HG02623 (cell line): Measurements from ENCODE around the gene GALM.
"Not testable (repeated sequence)": the region's sequence is repeated elsewhere in the genome, so short reads cannot be mapped to it uniquely, and the experiment has no call there.

Experiments
- ATAC-seq: cut with Tn5 transposase; IDR thresholded peaks from one replicate; pipeline ENCODE4 v1.9.1; 2021; ENCODE audit warnings: moderate library complexity; ENCODE audit not compliant: unreplicated experiment

The GALM gene

DNA sequence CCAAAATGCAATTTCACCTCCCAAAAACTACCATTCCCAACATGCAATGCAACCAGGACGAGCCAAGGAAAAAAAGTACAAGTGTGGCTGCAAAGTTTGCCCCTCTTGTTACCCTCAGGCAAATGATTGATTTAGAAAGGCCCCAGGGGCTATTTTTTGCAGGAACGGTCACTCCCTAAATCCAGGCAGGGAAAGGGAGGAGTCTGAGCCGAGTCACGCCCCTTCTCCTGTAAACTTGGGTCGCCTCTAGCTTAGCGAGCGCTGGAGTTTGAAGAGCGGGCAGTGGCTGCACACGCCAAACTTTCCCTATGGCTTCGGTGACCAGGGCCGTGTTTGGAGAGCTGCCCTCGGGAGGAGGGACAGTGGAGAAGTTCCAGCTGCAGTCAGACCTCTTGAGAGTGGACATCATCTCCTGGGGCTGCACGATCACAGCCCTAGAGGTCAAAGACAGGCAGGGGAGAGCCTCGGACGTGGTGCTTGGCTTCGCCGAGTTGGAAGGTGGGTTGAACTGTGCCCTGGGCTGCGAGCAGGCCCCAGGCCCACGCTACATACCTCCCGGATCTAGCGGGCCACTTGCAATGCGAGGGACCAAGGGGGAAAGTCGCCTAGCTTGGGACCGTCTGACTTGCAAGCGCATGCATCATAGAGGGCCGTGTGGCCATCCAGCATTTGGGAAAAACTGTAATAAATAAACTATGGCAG lies at the start of gene GALM:
Gene GALM, plus strand, starts transcription at position 261 of the 702 bp plus-strand sequence. Its CDS starts 48 bp downstream, at position 309.
- ATAC-seq = peak; percentile 55

DNA sequence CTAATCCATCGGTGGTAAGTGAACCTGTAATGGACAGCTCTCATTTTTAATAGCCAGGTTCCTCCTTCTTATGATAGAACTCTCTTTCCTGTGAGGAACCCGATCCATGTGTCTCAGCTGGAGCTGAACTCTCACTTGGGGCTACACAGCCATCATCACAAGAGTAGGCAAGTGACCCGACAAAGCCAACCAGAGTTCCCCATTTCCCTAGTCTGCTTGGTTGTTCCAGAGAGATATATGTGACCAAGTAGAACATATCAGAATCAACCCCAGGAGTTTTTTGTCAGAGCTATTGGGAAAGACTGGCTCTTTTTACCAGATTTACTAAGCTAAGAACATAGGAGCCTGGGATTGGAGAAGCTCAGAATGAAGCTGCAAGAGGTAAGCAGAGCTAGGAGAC lies 48.6 kb upstream of the GALM start:
- no peak for ATAC-seq

DNA sequence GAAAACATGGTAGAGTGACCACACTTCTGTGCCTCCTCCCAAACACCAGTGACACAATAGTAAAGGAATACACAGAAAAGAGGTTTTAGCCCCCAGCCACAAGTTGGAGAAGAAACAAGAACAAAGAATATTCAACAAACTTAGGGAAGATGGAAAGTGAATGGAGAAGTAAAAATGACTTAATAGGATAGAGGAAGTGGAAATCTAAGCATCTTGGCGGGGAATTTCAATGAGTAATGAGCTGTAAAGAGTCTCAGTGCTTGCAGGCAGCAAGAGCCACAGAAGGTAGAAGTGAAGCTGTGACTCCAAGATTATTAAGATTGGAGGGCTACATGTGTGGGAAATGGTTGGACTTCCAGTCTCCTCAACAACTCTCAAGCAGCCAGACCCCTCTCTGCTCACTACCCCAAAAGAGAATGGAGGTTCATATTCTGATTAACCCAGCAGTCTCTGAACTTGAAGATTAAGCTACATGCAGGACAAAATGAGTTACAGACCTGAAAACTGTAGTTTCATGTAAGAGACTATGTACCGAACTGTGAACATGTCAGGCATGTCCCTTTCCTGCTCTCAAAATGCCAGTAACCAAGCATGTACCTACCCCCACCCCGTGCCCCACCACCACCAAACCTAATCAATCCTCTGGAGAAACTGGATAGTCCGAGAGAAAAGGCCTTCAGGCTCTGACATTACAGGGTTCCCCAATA lies 46.3 kb upstream of the GALM start:
- ATAC-seq = peak; percentile 60

DNA sequence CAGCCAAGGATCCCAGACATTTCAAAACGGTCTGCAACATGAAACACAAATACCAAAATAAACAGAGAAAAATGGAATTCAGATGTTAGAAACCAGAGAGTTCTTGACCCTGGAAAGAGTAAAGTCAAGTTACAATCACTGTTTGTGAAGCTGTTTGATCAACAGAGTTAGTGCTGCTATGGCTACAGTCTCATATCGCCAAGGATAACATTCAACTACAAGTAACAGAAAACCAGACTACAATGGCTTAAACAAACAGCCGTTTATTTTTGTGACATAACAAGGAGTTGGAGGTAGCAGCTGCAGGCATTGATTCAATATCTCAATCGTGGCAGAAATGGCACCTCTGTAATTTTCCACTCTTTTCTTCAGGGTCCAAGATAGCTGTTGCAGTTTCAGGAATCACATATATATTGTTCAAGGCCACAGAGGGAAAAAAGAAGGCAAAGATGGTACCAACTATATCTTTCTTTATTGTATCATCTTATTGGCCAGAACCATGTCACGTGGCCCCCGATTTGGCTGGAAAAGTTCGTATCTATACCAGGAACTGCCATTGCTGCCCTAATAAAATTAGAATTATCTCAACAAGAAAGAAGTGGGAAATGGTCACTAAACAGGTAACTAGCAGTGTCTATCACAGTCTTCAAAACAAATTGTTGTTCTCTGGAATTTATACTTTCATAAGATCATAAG lies 45.5 kb upstream of the GALM start:
- ATAC-seq = no peak

DNA sequence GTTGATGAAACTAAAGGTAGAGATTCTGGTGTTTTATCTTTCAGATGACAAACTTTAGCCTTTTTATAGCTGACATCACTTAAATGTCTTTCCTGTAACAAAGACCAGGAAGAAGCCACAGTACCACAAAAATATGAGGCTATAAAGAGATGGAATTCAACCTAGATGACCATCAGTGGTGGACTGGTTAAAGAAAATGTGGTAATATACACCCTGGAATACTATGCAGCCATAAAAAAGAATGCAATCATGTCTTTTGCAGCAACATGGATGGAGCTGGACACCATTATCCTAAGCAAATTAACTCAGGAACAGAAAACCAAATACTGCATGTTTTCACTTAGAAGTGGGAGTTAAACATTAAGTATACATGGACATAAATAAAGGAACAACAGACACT lies 44.9 kb upstream of the GALM start:
- ATAC-seq = no peak

DNA sequence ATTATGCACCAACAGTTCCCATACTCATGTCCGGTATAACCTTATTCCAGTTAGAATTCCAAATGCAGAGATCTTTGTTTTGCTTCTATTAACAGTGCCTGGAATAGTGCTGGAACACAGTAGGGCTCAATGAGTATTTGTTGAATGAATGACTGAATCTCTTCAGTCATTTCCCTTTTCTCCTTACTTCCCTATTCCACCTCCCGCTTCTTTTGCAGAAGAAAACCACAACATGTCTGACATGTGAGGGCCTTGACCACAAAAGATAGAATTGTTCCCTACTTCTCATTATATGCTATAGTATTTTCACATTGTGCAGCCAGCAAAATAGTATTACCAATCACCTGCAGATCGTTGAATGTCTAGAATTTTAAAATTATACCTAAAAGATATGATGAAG lies 43.7 kb upstream of the GALM start:
- no peak for ATAC-seq

DNA sequence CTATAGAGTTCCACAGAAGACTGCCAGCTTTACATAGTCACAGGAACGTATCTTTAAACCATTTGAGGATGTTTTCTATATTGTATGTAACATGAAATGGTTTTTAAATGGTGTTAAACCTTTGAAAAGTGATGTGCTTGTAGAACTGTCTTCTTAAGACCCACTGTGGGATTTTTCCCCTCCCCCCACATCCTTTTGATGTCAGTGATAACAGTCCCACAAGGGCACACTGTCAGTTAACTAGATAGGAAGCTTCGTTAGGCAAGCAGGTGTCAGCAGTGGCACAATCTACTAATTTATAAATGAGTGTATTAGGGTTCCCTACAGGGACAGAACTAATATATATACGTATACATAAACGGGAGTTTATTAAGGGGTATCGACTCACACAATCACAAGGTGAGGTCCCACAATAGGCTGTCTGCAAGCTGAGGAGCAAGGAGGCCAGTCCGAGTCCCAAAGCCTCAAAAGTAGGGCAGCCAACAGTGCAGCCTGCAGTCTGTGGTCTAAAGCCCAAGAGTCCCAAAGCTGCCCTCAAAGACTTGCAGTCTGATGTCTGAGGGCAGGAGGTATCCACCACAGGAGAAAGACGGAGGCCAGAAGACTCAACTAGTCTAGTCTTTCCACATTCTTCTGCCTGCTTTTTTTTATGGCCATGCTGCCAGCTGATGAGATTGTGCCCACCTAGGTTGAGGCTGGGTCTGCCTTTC lies 39.4 kb upstream of the GALM start:
- ATAC-seq = no peak

DNA sequence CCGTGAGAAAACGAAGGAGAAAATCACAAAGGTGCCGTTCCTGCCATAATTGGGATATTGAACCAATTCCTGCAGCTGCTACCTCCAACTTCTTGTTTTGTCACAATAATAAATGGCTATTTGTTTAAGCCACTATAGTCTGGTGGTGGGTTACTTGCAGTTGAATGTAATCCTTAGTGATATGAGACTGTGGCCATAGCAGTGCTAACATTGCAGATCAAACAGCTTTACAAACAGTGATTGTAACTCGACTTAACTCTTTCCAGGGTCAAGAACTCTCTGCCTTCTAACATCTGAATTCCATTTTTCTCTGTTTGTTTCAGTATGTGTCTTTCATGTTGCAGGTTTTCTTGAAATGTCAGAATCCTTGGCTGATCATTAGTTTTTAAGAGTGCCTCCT lies 38.5 kb upstream of the GALM start:
- no peak for ATAC-seq

DNA sequence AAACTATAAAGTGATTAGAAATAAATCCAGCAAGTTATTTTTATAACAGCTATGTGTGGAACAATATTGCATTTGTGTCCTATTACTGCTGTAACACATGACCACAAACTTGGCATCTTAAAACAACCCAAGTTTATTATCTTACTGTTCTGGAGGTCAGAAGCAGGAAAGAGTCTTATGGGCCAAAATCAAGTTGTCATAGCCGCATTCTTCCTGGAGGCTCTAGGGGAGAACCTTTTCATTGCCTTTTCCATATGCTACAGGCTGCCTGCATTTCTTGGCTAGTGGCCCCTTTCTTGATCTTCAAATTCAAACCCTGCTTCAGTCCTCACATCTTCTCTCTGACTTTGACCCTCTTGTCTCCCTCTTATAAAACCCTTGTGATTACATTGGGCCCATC lies 36.2 kb upstream of the GALM start:
- no peak for ATAC-seq

DNA sequence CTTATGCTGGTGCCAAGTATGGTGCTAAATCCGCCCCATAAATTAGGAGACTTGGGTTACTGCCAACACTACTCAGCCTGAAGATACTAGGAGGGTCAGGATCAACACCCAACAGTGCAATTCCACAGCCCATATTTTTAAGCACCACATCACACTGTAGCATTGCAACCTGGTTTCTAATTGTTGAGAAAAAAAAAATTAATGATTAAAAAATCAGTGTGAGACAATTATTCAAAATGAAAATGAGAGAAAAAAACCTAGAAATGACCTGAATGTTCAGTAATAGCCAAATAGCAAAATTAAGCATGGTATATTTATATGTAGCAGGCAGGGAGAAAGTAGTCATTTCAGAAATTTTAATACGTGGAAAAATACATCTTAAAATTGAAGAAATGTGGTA lies 33.9 kb upstream of the GALM start:
- no peak for ATAC-seq

DNA sequence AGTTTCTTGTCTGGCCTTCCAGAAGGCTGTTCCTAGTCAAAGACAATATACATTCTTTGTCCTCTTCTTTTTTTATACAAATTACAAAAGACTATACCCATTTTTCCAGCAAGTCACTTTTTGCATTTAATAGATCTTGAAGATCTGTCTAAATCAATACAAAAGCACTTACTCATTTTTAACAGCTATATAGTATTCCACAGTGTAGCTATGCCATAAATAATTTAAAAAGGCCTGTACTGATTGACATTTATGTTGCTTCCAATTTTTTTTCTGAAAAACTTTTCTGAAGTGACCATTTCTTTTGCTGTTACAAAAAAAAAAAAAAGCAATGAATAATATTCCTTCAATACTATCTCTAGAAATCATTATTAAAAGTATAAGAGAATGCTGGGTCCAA lies 32.9 kb upstream of the GALM start:
- ATAC-seq = no peak

DNA sequence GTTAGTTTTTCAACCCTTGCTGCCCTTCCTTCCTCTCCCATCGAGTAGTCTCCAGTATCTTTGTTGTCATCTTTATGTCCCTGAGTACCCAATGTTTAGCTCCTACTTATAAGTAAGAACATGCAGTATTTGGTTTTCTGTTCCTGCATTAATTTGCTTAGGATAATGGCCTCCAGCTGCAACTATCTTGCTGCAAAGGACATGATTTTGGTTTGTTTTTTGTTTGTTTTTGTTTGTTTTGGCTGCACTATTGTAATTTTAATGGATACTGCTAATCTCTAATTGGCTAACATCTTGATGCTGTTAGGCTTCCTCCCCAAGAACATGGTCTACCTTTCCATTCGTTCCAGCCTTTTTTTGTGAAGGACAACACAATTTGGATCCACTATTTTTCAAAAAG lies 32.0 kb upstream of the GALM start:
- no peak for ATAC-seq

DNA sequence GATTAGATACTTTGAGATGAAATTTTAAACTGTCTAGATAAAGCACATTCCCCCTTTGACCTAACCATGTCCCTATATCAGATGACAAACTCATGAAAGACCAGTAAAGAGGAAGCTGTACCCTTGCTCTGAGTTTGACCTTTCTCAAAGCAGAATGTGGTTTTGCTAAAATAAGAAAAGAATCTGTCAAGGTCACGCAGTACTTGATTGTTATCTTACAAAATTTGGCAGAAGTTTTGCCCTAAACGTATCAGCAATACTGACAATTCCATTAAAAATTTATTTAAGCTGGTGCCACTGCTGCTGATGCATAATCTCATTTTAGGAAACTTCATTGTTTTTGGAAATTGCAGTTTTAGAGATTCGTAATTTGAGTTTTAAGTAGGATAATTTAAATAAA lies 31.2 kb upstream of the GALM start:
- peak; percentile 89 for ATAC-seq

DNA sequence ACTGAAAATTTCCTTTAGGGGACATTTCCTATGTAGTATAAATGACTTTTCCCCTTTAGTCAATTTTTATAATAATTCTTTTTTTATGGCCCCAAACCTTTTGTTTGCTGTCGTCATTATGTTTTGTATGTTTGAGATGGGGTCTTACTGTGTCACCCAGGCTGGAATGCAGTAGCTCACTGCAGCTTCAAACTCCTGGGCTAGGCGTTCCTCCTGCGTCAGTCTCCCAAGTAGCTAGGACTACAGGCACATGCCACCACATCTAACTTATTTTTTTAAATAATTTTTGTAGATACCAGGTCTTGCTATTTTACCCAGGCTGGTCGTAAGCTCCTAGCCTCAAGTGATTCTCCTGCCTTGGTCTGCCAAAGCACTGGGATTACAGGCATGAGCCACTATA lies 30.8 kb upstream of the GALM start:
- no peak for ATAC-seq

DNA sequence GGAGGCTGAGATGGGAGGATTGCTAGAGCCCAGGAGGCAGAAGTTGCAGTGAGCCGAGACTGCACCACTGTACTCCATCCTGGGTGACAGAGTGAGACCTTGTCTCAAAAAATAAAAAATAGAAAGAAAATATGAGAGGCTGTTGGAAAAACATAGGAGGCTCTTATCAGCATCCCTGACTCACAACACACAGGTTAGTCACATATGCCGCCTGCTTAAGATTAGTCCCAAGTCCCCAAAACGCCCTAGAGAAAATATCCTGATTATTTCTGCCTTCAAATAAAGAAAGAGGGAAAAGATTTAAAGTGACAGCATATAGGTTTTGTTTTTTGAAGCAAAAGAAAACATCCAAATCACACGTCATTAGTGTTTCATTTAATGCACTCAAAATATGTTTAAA lies 29.8 kb upstream of the GALM start:
- ATAC-seq = no peak

DNA sequence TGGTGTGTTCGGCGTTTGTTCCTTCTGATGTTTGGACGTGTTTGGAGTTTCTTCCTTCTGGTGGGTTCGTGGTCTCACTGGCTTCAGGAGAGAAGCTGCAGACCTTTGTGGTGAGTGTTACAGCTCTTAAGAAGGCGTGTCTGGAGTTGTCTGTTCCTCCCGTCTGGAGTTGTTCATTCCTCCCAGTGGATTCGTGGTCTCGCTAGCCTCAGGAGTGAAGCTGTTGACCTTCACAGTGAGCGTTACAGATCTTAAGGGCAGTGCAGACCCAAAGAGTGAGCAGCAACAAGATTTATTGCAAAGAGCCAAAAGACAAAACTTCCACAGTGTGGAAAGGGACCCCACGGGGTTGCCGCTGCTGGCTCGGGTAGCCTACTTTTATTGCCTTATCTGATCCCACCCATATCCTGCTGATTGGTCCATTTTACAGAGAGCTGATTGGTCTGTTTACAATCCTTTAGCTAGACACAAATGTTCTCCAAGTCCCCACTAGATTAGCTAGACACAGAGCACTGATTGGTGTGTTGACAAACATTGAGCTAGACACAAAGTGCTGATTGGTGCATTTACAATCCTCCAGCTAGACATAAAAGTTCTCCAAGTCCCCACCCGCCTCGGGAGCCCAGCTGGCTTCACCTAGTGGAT lies 23.4 kb upstream of the GALM start:
- ATAC-seq = not testable (repeated sequence)

DNA sequence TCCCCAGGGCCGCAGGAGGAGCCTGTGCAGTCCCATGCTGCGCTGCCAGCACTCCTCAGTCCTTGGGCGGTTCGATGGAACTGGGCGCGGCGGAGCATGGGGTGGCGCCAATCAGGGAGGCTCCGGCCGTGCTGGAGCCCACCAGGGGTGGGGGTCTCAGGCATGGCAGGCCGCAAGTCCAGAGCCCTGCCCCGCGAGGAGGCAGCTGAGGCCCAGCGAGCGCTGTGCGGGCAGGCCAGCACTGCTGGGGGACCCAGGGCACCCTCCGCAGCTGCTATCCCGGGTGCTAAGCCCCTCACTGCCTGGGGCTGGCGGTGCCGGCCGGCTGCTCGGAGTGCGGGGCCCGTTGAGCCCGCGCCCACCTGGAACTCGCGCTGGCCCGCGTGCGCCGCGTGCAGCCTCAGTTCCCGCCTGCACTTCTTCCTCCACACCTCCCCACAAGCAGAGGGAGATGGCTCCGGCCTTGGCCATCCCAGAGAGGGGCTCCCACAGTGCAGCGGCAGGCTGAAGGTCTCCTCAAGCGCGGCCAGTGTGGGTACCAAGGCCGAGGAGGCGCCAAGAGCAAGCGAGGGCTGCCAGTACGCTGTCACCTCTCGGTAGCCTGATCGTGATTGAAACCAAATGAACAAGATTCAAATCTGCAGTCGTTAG lies 22.8 kb upstream of the GALM start:
- ATAC-seq = no peak

DNA sequence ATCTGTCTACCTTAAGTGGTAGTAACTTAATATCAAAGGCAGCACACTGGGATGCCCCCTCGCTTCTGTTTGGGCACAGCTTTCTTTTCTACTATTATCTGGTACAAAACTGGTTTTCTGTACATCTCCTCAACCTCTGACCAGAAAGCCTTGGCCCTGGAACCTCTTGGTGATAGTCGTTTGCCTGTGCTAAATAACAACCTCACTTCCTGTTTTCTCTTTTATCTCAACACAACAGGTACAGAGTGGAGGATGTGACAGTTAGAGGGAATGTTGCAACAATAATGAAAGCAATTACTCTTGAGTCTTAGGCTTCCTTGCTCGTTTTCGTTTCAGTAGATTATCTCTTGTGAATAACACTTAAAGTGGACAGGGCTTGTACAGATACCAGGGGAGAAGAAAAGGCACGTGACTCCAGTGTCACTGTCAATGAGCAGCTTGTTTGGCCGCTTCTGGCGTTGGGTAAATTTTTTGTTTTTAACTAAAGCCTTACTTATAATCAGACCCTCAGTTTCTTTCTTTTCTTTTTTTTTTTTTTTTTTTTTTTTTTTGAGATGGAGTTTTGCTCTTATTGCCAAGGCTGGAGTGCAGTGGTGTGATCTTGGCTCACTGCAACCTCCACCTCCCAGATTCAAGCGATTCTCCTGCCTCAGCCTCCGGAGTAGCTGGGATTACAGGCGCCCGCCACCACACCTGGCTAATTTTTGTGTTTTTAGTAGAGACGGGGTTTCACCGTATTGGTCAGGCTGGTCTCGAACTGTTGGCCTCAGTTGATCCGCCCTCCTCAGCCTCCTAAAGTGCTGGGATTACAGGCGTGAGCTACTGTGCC lies 22.0 kb upstream of the GALM start:
- ATAC-seq = not testable (repeated sequence)

DNA sequence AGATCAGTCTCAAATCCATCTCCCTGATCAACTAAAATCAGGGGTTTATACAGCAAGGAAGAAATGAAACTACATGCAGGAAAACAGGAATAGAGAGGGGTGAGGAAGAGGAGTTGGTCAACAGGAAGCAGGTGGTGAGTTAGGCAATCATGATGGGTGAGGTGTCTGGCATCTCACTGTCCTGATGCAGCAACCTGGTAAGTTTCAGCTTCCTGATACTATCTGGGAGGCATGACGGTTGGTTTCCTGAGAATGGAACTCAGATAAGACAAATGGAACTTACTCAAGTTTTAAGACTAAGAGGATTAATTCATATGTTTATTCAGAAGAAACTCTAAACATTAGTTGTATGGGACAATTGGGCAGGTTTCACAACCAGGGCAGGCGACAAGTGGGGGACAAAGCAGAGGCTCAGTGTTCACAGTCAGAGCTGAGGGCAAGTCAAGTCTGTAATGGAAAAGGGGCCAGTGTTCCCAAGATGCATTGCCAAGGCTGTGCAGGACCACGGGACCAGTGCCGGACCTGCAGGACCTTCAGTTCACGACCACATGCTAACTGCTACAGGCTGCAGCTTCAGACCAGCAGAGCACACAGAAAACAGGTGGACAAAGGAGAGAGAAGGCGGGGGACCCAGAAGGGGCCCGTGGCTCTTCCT lies 17.7 kb upstream of the GALM start:
- ATAC-seq = no peak
